Measurements from ENCODE around the gene CTIF.

Gene CTIF

GRCh38 chr18:48835745-48836170, 296.9 kb downstream of the CTIF start:
- no peak for DNase-seq (ENCODE audit: low read depth)

DNA sequence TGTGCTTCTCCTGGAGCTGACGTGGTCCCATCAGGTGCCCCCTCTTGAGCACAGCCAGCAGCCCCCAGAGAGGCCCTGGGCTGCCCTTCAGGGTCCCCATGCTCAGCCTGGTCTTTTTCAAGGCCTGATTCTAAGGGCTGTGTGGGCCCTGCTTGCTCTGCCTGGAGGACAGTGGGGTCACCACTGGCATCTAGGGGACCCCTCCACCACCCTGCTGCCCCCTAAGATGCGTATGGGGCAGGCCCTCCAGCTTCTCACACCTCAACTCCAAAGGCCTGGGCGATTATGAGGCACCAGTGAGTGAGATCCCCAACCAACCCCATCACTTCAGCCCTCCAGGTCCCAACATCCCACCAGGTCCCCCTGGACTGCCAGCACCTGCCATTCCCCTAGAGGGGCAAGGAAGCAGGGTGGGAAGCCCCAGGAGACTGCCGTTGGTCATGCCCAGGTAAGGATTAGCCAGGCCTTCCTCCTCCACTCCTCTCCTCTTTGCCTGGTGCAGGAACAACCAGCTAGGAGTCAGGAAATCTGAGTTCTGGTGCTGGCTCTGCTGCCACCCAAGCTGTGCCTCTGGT, 297.5 kb downstream of the CTIF start:
- no peak for DNase-seq (ENCODE audit: low read depth)

GRCh38 chr18:48836806-48837615, 298.2 kb downstream of the CTIF start:
- no peak for DNase-seq (ENCODE audit: low read depth)

DNA sequence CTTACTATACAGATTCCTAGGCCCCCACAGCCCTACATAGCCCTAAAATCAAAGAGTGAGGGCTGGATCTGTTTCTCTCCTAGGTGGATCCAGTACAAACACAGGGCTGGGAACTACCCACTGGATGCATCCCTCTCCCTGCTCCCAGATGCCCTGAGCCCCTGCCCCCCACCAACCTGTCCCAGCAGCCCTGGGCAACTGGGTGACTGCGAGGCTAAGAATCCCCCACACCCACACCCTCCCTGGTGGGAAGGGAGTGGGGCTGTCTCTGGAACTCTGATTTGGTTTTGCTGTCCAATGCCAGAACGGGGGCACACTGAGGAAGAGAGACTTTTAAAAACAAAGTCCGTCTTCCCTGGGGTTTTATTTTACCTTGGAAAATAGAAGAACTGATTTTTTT, 298.8 kb downstream of the CTIF start:
- no peak for DNase-seq (ENCODE audit: low read depth)

GRCh38 chr18:48838166-48838775, 299.4 kb downstream of the CTIF start:
- no peak for DNase-seq (ENCODE audit: low read depth)

GRCh38 chr18:48838921-48839818, 300.3 kb downstream of the CTIF start:
- DNase-seq (ENCODE audit: low read depth), result no peak

DNA sequence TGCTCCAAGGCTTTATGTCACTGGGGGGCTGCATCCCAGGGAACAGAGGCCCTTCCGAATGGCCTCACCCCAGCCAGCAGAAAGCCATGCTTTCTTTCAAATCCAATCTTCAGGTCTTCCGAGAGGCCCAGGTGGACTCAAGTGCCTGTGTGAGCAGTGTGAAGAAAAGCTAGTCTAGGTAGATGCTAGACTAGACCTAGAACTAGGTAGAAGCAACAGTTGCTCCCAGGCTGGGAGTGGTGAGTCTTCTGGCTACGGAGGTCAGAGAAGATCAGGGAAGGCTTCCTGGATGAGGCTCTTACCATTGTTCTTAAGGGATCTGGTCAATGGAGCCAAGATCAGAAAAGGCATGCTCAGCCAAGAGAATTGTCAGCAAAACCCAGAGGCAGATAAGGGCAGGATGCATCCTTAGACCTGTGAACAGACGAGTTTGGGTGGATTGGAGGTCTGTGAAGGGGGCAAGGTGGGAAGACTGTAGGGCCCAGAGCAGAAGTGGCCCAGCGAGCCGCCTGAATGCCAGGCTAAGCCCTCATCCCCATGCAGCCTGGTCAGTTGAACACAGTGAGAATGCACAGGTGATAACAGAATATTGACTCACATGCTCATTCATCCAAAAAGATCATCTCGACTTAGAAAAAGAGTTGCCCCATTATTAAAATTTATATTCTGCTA, 301.1 kb downstream of the CTIF start:
- no peak for DNase-seq (ENCODE audit: low read depth)

DNA sequence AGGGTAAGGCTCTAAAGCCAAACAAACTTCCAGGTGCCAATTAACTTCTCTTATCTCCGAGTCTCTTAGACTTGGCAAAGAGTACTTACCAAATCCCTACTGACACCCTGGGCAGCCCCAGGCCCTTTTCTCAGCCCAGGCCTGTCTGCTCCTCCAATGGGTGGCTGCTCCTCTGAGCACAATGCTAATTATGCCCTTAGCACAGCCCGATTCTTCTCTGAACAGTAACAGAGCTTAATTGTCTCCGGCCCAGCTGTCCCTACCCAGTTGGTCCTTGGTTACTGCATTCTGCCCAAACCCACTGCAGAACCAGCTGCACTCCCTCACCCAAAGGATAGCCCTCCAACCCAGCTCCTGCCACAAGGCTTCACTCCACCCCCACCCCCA, 301.7 kb downstream of the CTIF start:
- DNase-seq (ENCODE audit: low read depth), result no peak

DNA sequence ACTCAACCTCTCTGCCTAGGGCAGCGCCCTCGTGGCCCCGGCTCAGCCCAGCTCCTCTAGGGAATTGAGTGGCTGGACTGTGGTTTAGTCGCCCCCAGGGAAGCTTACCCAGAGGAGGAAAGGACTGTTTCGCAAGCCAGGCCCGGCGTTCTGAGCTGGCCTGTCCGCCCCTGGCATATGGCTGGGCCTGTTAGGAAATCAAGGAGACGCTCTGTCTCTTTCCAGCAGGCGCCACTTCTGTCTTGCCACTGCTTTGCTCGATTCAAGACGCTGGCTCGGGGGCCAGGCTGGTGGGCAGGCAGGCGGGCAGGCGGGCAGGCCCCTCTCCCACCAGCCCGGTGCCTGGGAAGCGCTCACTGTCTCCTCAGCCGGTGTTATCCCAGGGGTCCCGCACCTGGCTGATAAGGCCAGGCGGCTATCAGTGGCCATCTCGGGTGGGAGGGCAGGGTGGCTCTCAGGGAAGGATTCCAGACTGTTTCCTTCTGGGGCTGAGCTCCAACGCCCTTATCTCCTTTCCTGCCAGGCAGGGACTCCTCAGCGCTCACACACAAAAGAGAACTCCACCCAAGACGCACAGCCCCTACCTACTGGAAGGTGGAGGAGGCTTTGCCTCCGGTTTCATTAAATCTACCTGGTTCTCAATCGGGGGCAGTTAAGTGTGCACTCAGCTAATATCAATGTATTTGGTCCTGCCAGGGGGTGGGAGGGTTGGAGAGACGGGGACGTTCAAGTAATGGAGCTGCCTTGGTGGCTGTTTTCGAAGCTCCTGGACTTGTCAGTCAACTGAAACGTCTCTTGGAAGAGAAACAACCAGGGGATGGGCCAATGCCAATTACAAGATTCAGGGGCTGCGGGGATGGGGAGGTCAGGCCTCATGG, 302.8 kb downstream of the CTIF start:
- DNase-seq (ENCODE audit: low read depth), result no peak

DNA sequence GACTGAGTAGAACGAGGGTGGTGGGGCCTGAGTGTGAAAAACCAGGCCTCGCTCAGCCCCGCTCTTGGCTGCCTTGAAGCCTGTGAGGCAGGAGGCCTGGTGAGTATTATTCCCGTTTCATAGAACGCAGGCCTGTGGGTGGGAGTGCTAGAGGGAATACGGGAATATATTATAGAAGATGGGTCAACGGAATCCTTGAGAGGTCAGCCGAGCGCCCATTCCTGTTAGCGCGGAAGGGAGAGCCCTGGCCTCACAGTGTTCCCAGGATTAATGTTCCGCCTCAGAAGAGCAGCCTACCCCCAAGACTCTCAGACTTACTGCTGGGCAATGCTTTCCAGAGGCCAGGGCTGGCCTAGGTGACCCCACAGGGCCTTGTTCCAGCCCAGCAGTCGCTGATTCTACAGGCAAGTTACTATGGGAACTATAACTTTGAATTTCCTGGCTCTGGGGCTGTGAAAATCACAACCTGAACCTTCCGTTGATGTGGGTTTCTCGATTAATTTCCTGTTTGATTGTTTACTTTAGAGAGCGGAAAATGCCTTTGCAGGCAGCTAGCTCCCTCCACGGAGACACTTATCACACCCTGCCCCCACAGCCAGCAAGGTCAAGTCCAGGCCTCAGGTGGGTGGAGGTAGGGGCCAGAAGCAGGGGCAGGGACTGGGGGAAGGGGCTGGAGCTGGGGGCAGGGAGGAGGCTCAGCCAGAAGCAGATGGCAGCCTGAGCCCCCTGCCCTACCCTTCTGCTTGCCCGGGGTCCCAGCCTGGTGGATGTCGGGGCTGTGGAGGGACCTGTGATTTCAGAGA, 303.6 kb downstream of the CTIF start:
- DNase-seq (ENCODE audit: low read depth), result no peak

GRCh38 chr18:48843162-48843561, 304.3 kb downstream of the CTIF start:
- DNase-seq (ENCODE audit: low read depth), result no peak

DNA sequence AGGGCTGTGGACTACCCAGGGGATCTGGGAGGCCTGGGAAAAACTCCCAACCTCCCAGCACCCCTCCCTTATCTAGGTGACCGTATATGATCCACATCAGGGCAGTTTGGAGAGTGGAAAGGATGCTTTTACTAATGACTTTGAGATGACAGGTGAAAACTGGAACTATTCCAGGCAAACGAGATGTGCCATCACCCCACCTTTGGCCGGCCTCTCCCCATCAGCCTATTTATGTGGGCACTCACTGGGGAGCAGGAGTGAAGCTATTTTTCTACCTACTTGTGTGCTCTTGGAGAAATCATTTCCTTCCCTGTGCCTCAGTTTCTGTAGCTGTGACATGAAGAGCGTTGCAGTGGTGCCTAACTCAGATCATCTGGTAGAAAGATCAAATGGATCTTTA, 304.8 kb downstream of the CTIF start:
- DNase-seq (ENCODE audit: low read depth), result no peak

GRCh38 chr18:48844271-48844670, 305.4 kb downstream of the CTIF start:
- DNase-seq (ENCODE audit: low read depth), result no peak

DNA sequence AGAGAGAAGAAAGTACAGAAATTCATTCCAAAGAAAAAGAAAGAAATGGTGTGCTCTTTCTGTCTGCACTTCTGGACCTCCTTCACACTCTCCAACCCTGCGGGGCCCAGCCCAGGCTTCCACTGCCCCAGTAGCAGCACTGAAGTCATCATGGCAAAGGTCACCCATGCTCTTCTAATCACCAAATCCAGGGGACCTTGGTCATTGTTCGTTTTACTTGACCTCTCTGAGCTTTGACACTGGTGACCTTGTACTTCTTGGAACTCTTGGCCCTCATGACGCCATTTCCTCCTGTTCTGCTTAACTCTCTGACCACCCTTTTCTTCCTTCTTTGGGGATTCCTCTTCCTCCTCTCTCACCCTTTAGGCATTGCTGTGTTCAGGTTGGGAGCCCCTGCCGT, 306.3 kb downstream of the CTIF start:
- DNase-seq (ENCODE audit: low read depth), result no peak

GRCh38 chr18:48846423-48846932, 307.6 kb downstream of the CTIF start:
- DNase-seq (ENCODE audit: low read depth), result no peak

GRCh38 chr18:48847807-48848486, 309.1 kb downstream of the CTIF start:
- DNase-seq (ENCODE audit: low read depth), result no peak

DNA sequence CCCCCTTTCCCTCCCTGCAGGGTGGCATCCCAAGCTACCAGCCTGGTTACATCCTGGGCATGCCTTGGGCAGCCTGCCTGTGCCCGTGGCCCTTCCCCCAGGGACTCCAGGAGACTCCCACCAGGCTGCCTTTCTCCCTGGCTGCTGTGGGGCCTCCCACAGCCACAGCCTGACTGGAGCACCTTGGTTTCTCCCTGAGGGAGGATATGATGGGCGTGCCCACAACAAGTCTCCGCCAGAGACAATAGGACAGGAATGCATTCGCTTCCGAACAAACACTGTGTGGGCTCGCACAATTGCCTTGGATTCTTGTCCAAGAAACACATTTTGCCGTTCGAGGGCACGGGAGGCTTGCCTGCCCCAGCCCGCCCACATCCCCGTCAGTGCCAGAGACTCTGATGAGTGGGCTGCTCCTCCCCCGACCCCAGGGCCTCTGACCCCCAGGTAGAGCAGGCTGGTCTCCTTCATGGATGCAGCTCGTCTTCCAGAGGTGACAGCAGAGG, 309.9 kb downstream of the CTIF start:
- no peak for DNase-seq (ENCODE audit: low read depth)

- no peak for DNase-seq (ENCODE audit: low read depth)
Observed at GRCh38 chr18:48850822-48851598, 312.2 kb downstream of the CTIF start.

Measured in HS-5 (cell line).